ENCODE results near the gene AOPEP.

Gene AOPEP

DNA sequence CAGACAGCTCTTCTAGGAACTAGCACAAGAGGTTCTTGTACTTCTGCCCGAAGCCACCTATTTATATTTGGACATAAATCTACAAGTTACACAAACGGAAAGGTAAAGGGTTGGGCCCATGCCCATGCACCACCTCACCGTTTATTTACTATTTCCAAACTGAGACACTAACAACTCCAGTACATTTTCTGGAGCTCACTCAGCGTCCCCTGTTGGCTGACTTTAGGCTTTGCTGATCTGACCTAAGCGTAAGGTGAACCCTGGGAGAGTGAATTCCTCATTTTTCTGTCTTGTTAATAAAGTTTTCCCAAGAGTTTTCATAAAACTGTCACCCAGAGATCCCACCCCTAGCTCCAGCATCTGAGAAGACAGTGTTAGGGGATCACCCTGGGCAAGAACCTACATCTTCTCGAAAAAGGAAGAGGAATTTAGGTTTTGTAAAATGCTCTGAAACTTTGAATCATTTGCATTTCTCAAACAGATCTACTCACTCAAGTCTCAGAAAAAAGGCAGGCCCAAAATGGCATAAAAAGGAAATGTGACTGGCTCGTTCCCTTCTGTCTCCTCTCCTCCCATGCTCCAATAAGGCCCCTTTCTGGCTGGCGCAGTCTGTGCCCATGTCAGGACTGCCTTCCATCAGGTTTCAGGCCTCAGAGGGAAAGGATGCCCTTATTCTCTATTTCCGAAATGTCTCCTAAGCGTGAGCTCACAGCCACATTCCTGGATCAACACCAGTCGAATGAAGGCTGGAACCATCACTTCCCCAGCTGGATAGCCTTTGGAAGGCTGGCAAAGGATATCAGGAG lies 389.7 kb downstream of the AOPEP start:
- no peak for DNase-seq (ENCODE audit: low read depth)

DNA sequence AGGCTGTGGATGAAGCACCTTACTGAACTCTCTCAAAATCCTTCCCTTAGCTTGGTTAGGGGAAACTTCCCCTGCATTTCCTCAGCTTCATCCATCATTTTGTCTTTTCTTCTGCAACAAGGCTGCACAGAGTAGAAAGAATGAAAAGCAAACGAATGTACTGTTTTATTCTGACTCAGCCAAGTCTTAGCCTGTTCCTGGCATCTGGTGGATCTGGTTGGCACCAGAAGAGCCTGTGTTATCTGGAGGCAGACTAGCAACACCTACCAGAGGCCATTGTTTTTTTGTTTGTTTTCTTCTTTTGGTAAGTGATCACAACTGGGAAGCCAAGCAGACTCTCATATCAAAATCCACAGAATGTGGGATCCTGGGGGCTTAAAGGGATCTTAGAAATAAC lies 390.3 kb downstream of the AOPEP start:
- no peak for DNase-seq (ENCODE audit: low read depth)

DNA sequence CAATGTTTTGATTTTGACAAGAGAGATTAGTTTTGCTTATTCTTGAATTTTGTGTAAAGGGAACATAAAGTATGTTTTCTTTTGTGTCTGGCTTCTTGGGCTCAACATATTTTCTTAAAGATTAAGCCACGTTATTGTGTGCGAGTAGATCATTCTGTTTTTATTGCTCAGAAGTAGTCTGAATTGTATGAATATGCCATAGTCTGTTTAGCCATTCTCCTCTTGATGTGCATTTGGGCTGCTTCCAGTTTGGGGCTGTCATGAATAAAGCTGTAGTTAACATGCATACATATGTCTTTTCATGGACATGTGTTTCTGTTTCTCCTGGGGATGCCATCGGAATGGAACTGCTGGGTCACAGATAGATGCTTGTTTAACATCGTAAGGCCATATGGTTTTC lies 392.1 kb downstream of the AOPEP start:
- DNase-seq (ENCODE audit: low read depth) = no peak

DNA sequence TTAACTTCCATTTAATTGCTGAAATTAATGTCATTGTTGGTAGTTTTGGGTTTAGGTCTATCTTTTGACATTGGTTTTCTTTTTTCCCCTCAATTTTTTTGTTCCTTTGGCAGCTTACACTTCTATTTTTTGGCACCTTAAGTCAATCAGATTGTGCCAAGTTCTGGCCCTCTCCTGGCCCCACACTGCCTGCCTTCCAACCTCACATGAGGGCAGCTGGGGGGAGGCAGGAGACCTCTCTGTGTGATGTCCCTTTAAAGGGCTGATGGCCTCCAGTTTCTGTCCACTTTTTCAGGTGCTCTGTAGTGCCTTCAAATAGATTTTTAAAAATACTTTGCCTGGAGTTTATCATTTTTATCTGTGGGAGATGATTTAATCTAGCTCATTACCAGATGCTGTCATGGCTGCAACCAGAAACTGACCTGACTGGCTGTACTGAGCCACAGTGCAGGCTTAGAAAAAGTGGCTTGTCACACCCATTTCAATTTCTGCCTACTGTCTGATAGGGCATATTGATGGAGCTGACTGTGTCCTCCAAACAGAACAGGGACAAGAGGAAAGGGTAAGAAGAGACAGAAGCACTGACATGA lies 394.4 kb downstream of the AOPEP start:
- no peak for DNase-seq (ENCODE audit: low read depth)

DNA sequence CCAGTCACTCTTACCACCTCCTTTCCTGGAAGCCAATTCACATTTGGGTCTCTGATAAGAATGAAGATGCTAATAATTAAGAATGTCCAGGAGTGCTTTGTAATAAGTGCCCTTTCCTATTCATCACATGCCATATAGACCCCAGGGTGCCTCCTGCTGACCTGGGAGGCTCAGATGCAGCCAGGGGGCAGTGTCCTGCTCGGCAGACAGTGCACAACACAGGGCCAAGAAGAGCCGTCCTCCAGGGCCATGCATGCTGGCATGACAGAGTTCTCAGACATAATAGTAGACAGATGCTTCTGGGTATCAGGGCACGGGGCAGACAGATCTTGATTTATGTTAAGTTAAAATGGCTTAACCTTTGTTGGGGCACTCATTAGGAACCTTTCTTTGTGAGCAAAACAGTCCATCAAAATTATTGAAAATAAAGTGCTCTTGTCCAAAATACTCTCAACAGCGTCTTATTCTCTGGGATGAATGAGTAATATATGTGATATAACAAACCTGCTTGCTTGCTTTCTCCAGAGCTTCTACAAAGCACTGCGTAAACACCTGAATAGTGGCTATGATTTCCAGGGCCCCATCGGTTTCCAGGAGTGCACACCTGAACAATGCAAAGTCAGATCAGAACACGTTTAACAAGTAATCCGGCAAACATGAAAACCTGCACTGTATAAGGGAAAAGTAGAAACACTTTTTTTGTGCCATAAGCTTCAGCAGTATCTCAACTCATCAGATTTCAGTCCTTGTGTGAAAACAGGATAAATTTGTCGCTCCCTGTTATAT lies 398.3 kb downstream of the AOPEP start:
- no peak for DNase-seq (ENCODE audit: low read depth)

DNA sequence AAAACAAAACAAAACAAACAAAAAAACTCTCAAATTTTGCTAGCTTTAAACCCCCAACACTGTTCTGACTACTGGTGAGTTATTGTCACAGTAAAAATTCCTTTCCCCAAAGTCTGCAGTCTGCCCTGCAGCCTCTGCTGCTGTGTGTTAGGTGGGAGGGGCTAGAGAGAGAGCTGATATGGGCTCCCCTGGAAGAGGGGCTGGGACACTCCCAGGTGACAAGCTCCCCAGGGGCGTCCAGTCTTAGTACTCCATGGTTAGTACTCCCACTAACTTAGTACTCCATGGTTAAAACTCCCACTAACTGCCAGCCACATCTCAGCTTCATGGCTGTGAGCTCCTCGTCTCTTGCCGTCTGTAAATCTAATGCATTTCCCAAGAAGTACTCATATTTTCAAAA lies 399.2 kb downstream of the AOPEP start:
- no peak for DNase-seq (ENCODE audit: low read depth)

DNA sequence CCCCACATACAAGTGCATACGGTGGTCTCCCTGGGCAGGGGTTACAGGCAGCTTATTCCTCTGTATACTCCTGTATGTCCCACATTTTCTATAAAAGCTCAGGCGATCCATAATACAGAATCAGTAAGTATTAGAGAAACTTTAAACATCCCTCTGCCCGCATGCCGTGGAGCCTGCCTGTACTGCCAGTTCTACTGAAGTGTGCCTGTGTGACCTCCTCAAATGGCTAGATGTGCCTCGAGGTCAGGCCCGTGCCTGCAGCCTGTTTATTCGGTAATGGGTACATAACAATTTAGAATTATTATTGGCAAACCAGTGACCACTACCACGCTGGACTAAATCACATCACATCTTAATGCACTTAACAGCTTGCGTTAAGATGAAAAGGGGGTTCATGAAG lies 400.2 kb downstream of the AOPEP start:
- no peak for DNase-seq (ENCODE audit: low read depth)

DNA sequence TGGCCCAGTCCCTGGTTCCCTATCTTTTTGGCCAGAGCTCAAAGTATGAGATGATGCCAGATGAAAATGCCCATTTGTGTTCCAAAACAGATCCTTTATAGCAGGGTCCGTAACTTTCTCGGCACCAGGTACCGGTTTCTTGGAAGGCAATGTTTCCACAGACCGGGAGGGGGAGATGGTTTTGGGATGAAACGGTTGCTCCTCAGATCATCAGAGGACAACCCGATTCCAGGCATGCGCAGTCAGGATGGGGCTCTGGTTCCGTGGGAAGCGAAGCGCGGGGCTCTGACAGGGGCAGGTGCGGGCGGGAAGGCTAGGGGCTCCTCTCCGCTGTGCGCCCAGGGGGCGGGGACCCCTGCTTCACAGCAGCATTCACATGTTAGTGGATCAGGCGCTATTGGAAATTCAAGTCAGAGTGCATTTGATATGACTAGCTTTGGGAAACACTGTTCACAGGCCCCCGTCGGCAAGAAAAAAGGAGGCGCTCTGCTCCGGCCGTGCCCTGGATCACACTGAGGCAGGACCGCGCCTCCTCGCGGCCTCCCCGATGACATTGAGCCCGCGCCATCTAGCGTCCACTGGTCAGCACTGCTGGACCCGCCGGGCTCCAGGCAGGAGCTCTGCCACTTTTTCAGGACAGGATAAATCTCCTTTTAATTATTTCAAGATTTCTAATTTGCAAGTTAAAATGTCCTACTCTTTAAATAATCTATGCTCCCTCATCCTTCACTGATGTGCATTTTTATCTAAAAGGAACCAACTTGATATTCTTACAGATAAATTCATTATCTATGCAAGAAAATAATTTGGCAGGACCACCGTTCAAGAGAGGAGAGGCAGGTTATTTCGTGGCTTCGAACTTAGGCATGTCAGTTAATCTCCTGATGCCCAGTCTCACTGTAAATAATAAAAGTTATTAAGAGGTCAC lies 401.0 kb downstream of the AOPEP start:
- DNase-seq (ENCODE audit: low read depth) = peak; percentile 39

DNA sequence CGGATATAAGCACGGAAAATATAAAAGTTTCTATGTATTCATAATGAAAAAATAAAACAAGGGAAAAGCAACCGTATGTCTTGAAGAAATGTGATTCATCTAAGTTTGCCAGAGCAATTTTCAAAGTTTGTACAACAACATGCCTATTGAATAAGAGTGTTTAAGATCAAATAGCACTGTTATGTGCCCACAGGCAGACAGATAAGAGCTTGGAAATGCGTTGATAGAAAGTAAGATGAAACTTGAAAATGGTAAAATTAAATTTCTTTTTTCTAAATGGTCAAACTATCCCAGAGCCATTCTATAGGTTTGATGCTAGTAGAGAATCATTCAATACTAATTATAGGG lies 401.7 kb downstream of the AOPEP start:
- no peak for DNase-seq (ENCODE audit: low read depth)

DNA sequence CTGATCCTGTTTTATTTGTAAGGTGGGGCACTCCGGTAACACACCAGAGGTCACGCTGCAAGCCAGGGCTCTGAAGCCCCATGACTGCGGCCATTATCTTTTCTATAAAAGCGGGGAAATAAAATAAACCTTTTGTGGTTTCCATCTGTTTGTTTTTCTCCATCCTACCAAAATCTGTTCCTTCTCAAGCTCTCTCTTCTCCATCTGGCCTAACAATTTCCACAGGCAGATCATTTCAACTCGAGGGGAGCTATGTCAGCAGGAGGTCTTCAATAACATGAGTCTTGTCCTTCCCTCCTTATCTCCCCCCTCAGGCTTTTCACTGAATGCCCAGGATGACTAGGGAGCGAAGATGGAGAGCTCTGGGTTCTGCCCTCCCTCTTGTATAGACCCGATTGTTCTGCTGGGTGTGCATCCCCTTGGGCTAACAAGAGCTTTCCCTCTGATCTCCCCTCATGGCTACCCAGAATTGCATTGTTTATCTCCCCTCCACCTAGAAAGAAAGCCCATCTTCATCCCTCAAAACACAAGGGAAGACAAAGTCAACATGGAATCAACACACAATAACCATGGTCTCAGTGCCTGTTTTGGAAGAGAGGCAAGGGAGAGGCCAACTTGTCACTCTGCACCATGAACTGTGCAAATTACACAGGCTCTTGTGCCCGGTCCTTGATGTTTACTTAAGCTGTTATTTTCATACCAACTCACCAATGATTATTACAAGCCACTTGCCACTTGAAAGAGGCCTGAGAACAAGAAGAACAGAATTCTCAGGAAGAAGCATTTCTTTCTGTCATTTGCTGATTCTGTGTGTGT lies 403.2 kb downstream of the AOPEP start:
- no peak for DNase-seq (ENCODE audit: low read depth)

DNA sequence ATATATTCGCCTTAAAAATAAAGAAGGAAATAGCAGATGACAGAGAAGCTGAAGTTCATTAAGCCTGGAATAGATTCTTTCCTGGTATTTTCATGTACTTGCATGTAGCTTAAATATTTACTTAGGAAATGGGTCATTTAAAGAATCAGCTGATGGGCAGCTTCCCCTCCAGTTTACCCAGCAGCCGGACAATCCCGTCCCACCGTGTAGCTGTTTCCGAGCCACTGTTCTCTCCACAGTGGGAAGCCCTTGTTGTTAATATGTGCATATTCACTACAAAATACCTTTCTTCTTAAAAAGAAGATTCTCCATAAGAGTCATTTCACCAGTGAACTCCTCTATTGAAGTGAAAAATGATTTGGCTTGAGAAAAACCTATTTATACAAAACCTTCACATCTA lies 404.0 kb downstream of the AOPEP start:
- no peak for DNase-seq (ENCODE audit: low read depth)

DNA sequence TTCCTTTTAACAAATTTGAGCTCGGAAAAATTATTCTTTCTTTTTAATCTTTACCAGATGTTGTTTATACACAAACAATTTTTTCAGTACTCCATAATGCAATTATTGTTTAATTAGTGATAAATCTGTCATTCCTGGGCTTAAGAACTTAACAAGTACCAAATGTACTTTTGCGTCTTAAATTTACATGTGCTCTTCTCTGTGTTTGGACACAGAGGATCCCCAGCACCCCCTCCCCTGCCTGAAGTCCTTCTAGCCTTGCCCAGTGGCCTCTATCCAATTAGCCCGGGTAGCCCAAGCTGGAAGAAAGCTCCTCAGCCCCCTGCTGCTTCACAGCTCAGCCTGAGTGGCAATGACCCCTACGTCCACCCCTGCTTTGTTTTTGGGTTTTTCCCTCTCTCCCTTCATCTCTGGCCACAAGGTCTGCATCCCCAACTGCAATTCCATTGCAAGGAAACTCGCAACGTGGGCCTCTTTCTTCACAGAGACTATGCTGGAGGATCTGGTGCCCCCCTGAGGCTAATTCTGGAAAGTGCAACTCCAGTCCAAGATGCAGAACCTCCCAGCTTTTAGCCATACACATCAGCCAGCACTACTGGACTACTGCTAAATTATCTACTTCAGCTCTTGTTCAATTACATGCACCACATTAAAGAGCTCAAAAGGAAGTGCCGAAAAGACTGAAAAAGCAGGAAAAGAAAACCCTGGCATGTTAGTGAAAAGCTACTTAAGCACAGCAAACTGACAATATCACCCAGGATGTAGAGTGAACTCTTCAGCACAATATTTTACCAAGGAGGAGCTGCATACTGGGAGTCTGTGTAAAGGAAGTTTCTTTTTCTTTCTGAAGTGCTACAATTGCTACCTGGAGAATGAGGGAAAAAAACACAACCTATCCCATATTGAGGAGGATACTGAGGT lies 404.8 kb downstream of the AOPEP start:
- peak; percentile 4 for DNase-seq (ENCODE audit: low read depth)

DNA sequence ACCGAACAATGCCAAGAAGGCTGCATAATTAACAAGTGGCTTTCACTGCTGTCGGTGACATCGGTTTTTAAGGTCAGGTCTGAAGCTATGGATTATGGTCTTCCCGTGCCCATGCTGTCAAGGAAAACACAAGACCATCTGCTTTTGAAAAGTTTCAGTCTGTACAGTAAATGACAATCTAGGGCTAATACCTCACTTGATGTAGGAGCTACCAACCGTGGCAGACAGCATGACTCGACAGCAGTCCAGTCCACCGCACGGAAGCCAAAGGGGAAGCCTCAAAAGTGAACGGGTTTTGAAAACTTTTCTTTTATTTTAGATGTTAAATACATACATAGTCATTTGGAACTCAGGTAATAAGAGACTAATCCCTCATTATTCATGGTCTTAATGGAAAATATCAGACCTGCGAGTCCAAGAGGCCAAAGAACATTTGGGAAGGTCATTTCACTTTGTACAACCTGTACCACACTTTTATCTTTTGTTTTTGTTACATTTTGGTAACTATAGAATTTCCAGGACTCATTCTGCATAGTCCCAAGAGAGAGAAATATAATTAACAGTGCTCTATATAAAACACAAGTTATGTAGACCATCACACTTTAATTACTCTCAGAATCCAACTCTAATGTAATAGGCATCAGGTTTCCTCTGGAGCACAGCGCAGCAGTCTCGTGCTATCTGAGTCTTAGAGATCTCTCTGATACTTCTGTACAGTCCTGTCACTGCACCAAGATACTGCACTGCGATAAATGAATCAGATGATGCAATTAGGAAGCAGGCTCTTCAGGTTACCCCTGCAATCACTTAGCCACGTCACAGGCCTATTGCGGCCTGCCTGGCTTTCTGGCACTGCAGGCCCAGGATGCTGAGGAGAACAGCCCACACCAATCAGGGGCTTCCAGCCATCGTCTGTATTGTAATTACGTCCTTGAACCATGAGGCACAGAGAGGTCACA lies 406.1 kb downstream of the AOPEP start:
- DNase-seq (ENCODE audit: low read depth) = no peak

DNA sequence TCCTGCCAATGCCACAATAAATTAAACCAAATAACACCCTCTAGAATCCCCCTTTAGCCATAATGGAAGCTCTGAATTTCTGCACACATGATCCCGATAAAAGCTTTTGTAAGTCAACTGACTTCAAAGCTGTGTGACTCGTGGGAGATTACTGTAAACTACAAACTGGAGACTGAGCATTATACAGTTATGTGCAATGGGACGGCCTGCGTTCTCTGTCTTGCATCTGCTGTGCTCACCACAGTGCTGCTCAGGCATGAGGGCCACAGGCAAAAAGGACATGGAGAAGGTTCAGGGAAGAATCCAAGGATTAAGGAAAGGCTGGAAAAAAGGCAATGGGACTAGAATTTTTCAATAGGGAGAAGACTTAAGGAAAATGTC lies 406.8 kb downstream of the AOPEP start:
- no peak for DNase-seq (ENCODE audit: low read depth)

DNA sequence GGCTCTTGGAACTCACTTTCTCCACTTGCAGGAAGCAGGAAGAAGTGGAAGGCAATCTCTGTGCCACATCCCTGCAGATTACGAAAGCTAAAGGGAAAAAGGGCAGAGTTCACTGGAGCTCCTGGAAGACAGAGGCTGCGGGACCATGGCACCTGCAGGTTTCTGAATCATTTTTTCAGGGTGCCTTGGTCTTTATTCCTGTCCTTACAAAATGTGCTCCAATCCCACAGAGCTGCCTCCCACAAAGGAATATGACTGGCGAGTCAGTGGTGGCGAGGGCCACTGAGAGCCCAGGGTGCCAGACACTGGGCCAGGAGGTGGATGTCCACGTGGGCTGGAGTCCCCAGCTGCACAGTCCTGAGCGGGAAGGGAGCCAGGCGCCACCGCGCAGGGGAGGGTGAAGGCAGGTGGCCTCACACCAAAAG lies 408.0 kb downstream of the AOPEP start:
- DNase-seq (ENCODE audit: low read depth) = no peak

DNA sequence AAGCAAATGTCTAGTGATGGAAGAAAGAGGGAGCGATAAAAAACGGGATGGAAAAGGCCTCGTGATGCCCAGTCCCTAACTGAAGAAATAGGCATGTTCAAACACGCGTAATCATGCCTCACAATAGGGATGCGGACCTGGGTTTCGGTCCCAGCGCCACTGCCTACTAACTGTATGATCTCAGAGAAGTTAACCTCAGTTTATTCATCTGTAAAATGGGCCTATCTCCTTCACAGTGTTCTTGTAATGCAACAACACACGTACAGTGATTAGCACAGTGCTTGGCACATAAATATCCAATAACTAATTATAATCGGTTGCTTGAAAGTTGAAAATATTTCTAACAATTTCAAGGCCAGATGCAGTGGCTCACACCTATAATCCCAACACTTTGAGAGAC lies 409.3 kb downstream of the AOPEP start:
- DNase-seq (ENCODE audit: low read depth) = no peak
